ENCODE data around the gene TMEM121.
"Not testable (repeated sequence)": the region's sequence is repeated elsewhere in the genome, so short reads cannot be mapped to it uniquely, and the experiment has no call there.

Gene TMEM121

GRCh38 chr14:105571181-105571951, 45.0 kb downstream of the TMEM121 start:
- not testable (repeated sequence) for DNase-seq

DNA sequence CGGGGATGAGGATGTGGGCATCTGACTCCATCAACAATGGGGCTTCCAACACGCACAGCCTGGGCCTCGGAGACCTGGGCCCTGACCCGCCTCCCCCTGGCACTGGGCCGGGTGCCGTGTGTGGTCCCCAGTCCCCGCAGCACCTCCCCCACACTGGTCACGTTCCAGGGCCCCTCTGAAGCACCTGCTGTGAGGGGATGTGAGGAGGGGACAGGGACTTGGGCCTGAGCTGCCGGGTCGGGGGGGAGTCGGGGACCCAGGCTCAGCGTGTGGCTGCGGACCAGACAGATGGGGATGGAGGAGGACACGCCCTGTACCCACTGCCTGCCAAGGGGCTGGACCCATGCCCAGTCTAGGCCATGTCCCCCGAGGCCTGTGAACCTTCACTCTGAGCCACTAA, 45.7 kb downstream of the TMEM121 start:
- DNase-seq: not testable (repeated sequence)

- DNase-seq: not testable (repeated sequence)
Observed at GRCh38 chr14:105573841-105574240, 47.5 kb downstream of the TMEM121 start.

GRCh38 chr14:105574411-105574810, 48.0 kb downstream of the TMEM121 start:
- DNase-seq: not testable (repeated sequence)

- DNase-seq: not testable (repeated sequence)
Observed at GRCh38 chr14:105575016-105575700, 48.8 kb downstream of the TMEM121 start.

- DNase-seq: no peak
Observed at GRCh38 chr14:105576525-105577088, 50.2 kb downstream of the TMEM121 start.

DNA sequence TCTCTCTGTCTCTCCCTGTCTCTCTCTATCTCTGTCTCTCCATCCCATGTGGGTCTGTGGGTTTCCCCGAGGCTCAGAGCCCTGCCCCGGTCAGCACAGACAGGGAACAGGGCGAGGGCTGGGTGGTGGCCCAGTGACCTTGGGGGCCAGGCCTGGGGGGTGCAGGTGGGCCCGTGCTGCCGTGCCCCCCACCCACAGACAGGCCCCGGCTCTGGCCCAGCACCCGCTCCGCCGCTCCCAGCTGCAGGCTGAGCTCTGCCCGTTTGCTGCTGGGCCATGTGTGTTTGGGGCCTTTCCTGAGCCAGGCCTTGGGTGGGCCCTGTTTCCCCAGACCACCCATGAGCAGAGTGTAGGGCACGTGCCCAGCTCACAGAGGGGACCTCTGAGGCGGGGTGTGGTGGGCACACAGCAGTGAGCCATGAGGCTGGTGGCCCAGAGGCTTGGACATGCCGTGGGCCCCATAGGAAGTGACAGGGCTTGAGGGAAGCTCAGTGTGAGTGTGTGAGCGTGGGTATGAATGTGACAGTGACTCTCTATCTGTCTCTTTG, 51.0 kb downstream of the TMEM121 start:
- no peak for DNase-seq

- DNase-seq: no peak
Observed at GRCh38 chr14:105578070-105578469, 51.7 kb downstream of the TMEM121 start.

GRCh38 chr14:105579221-105579620, 52.8 kb downstream of the TMEM121 start:
- DNase-seq: not testable (repeated sequence)
